ENCODE measurements around the gene PDE1A.

DNA sequence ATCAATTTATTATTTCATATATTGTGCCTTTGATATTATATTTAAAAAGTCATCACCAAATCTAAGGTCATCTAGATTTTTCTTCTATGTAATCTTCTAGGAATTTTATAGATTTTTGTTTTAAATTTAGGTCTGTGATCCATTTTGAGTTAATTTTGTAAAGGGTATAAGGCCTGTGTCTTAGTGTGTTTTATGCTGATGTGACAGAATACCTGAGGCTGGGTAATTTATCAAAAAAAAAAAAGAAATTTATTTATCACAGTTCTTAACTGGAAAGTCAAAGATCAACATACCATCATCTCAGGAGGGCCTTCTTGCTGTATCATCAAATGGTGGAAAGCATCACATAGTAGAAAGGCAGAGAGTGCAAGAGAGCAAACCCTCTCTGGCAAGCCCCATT is 216.2 kb downstream of the PDE1A start:
- TF ChIP-seq POLR2AphosphoS5 (IDR thresholded peaks at IDR 0.05; ENCODE audit: low read depth, low read length) (no peak), SIN3A (IDR thresholded peaks at IDR 0.05; ENCODE audit: borderline replicate concordance, insufficient read depth, low read length) (no peak)
- TF ChIP-seq, protein P1, sequence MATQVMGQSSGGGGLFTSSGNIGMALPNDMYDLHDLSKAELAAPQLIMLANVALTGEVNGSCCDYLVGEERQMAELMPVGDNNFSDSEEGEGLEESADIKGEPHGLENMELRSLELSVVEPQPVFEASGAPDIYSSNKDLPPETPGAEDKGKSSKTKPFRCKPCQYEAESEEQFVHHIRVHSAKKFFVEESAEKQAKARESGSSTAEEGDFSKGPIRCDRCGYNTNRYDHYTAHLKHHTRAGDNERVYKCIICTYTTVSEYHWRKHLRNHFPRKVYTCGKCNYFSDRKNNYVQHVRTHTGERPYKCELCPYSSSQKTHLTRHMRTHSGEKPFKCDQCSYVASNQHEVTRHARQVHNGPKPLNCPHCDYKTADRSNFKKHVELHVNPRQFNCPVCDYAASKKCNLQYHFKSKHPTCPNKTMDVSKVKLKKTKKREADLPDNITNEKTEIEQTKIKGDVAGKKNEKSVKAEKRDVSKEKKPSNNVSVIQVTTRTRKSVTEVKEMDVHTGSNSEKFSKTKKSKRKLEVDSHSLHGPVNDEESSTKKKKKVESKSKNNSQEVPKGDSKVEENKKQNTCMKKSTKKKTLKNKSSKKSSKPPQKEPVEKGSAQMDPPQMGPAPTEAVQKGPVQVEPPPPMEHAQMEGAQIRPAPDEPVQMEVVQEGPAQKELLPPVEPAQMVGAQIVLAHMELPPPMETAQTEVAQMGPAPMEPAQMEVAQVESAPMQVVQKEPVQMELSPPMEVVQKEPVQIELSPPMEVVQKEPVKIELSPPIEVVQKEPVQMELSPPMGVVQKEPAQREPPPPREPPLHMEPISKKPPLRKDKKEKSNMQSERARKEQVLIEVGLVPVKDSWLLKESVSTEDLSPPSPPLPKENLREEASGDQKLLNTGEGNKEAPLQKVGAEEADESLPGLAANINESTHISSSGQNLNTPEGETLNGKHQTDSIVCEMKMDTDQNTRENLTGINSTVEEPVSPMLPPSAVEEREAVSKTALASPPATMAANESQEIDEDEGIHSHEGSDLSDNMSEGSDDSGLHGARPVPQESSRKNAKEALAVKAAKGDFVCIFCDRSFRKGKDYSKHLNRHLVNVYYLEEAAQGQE (IDR thresholded peaks at IDR 0.05; ENCODE audit: insufficient read depth in 1 of 2, low read depth in 2 of 2, low read length in 2 of 2), result no peak
